ENCODE data around the gene KIF25.

DNA sequence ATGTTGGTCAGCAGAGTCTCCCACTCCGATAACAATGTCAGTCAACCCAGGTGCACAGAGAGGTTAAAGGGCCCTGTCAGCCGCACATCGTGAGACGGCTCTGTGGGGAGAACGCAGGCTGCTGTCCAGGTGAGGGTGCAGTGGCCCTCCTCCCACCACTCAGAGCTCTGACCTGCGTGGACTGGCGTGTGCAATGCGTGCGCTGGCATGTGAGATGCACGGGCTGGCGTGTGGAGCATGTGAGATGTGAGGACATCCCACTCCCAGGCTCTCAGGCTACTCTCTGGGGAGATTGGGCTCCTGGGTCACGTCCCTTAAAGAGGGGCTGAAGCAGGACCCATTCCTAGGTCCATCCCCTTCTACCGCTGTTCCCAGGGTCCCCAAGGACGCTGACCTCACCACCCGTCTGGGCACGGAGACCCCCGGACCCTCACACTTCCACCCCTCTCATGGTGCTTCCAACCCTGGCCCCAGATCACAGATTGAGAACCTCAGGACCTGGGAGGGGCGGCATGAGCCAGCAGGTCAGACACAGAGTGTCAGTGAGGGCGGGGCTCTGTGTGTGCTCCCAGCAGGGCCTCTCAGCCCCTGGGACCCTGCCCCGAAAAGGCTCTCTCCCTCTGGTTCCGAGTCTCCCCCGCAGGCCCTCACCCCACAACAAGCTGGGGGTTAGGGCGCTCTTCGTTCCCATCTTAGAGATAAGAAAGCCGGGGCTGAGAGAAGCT, 90.1 kb downstream of the KIF25 start:
- TF ChIP-seq ATF6 (CRISPR knock-in tag; IDR thresholded peaks at IDR 0.05), result no peak
- no peak for TF ChIP-seq CTCF (IDR thresholded peaks at IDR 0.05)
- no peak for TF ChIP-seq FOXP4 (CRISPR knock-in tag; IDR thresholded peaks at IDR 0.05)
- TF ChIP-seq ARID4B (CRISPR knock-in tag; IDR thresholded peaks at IDR 0.05; ENCODE audit: borderline replicate concordance), result no peak
- TF ChIP-seq ETV6 (CRISPR knock-in tag; IDR thresholded peaks at IDR 0.05), result no peak
- no peak for TF ChIP-seq ZBTB21 (CRISPR knock-in tag; IDR thresholded peaks at IDR 0.05; ENCODE audit: borderline replicate concordance)
- TF ChIP-seq SMAD3 (CRISPR knock-in tag; IDR thresholded peaks at IDR 0.05; ENCODE audit: borderline replicate concordance), result no peak
- TF ChIP-seq USF2 (CRISPR knock-in tag; IDR thresholded peaks at IDR 0.05), result no peak
- TF ChIP-seq, protein P1, sequence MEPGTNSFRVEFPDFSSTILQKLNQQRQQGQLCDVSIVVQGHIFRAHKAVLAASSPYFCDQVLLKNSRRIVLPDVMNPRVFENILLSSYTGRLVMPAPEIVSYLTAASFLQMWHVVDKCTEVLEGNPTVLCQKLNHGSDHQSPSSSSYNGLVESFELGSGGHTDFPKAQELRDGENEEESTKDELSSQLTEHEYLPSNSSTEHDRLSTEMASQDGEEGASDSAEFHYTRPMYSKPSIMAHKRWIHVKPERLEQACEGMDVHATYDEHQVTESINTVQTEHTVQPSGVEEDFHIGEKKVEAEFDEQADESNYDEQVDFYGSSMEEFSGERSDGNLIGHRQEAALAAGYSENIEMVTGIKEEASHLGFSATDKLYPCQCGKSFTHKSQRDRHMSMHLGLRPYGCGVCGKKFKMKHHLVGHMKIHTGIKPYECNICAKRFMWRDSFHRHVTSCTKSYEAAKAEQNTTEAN (CRISPR knock-in tag; IDR thresholded peaks at IDR 0.05), result no peak
- no peak for TF ChIP-seq SP1 (CRISPR knock-in tag; conservative IDR thresholded peaks at IDR 0.05)
- TF ChIP-seq FOXP1 (CRISPR knock-in tag; IDR thresholded peaks at IDR 0.05; ENCODE audit: borderline replicate concordance), result no peak
- TF ChIP-seq CREB1 (CRISPR knock-in tag; IDR thresholded peaks at IDR 0.05), result no peak
- TF ChIP-seq JUN (CRISPR knock-in tag; IDR thresholded peaks at IDR 0.05), result no peak

Data from WTC11 (cell line).